Choroid plexus epithelial cell (primary cell): ENCODE measurements around the gene EXOSC9.
A peak's percentile ranks its signal among the peaks of the same experiment; 100 is the strongest.

Experiments used
- DNase-seq: peaks from one replicate; pipeline ENCODE4 v3.0.0-alpha.2; 2010; ENCODE audit warnings: low read depth
- H3K4me3 ChIP-seq: 2 replicates; pipeline ENCODE4 v1.5.1; 2011; ENCODE audit warnings: low read depth, mild to moderate bottlenecking, control low read depth, low read length, moderate library complexity
- TF ChIP-seq, protein P1 (sequence below): conservative IDR thresholded peaks from 2 replicates; pipeline ENCODE4 v1.5.1; 2011; ENCODE audit warnings: low read depth, mild to moderate bottlenecking, control low read depth, inconsistent platforms, low read length, moderate library complexity

The EXOSC9 gene

DNA sequence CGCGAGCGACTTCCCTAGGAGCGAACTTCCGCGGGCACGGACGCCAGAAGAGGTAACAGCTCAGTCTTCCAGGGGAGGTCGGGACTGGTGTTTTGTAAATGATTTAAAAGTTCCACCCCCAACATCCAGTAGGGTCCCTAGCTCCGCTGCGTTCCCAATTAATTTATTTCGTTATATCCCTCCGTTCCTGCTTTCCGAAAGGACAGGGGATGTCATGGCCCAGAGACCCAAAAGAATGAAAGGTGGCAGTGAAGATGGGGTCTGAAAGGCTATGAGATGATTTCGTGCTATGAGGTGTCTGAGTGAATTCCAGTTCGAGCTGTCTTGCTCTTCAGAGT is 35.8 kb upstream of the EXOSC9 start:
- DNase-seq: no peak
- TF ChIP-seq, protein P1, sequence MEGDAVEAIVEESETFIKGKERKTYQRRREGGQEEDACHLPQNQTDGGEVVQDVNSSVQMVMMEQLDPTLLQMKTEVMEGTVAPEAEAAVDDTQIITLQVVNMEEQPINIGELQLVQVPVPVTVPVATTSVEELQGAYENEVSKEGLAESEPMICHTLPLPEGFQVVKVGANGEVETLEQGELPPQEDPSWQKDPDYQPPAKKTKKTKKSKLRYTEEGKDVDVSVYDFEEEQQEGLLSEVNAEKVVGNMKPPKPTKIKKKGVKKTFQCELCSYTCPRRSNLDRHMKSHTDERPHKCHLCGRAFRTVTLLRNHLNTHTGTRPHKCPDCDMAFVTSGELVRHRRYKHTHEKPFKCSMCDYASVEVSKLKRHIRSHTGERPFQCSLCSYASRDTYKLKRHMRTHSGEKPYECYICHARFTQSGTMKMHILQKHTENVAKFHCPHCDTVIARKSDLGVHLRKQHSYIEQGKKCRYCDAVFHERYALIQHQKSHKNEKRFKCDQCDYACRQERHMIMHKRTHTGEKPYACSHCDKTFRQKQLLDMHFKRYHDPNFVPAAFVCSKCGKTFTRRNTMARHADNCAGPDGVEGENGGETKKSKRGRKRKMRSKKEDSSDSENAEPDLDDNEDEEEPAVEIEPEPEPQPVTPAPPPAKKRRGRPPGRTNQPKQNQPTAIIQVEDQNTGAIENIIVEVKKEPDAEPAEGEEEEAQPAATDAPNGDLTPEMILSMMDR: no peak
- peak overlapping the region; percentile 60 for H3K4me3 ChIP-seq

DNA sequence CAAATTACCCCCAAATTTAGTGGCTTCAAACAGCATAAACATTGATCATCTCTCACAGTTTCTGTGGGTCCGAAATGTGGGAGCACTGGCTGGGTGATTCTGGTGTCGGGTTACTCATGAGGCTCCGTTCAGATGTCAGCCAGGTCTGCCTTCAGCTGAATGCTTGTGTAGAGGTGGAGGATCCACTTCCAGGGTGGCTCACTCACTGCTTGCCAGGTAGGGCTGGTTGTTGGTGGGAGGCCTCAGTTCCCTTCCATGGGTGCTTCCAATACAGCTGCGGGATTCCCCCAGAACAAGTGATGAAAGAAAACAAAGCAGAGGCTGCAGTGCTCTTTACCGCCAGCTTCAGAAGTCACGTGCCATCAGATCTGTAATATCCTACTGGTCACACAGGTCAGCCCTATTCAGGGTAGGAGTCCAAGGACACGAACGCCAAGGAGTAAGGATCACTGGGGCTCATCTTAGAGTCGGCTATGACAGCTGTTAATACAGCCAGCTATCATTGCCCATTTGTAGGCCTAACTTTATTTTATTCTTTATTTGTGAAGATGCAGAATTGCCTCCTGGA is 35.1 kb upstream of the EXOSC9 start:
- DNase-seq: no peak
- TF ChIP-seq, protein P1: no peak
- H3K4me3 ChIP-seq: no peak overlapping the region

DNA sequence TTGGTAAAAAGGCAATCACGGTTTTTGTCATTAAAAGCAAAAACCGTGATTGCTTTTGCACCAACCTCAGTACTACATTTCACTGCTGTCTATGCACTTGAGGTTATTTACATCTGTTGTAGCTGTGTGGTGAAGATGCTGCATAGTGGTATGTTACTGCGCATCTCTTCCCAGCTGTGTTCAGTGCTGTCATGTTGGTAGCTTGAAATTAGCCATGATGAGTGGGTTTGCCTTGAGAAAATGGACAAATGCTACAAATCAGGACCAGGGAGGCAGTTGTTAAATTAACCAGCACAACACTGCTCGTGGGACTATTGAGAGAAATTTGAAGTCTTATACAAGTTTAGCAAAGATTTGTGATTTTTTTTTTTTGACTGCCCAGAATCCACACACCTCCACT is 34.0 kb upstream of the EXOSC9 start:
- TF ChIP-seq, protein P1: no peak
- H3K4me3 ChIP-seq: no peak overlapping the region
- DNase-seq: no peak

DNA sequence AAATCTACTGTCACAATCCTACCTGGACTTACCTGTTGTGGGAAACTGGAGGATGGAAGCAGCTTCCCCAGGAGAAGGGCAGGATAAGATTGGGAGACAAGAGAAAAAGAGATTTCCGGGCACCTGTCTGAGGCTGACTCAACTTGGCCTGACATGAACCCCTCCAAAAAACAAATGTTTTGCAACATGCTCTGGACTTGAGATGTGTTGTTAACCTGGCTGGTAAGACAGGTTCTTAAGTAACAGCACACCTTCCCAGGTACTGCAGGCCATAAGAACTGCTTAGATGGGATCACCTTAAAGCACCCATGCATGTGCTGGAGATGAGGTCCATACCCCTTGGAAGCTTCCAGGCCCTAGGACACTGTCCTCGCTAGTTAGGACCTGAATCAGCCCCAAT is 31.8 kb upstream of the EXOSC9 start:
- TF ChIP-seq, protein P1: no peak
- no peak for DNase-seq
- no peak overlapping the region for H3K4me3 ChIP-seq

DNA sequence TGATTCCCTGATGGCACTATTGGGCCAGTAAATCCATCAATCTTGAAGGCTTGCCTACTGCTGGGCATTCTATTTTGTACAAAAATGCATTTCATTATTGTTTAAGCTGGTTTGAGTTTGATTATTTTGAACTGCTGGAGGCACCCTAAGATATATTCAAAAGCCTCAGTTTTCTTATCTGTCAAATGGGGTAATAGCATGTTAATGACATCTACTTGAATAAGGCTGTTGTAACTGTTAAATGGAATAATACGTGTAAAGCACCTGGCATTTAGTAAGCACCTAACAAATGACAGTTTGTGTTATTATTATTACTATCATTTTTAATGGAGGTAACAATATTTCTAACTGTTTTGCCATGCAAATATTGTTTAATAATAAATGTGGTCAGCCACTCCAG is 29.3 kb upstream of the EXOSC9 start:
- TF ChIP-seq, protein P1: no peak
- DNase-seq: no peak
- no peak overlapping the region for H3K4me3 ChIP-seq

DNA sequence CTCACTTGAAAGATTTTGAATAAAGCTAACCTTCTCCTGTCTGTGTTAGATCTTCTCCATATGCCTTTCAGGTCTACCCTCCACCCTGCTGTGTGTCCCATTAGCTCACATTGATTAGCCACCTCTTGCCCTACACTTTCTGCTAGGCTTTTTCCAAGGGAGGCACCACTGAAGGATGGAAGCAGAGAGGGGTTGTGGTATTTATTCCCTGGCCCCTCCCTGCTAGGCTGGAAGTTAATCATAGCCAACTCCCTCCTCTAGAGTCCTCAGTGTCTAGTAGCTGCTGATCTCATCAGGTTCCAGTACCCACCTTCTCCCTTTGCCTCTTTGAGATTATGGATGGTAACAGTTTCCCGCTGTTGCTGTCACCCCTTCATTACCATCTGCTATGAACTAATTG is 27.2 kb upstream of the EXOSC9 start:
- no peak for DNase-seq
- H3K4me3 ChIP-seq: no peak overlapping the region
- TF ChIP-seq, protein P1: no peak

DNA sequence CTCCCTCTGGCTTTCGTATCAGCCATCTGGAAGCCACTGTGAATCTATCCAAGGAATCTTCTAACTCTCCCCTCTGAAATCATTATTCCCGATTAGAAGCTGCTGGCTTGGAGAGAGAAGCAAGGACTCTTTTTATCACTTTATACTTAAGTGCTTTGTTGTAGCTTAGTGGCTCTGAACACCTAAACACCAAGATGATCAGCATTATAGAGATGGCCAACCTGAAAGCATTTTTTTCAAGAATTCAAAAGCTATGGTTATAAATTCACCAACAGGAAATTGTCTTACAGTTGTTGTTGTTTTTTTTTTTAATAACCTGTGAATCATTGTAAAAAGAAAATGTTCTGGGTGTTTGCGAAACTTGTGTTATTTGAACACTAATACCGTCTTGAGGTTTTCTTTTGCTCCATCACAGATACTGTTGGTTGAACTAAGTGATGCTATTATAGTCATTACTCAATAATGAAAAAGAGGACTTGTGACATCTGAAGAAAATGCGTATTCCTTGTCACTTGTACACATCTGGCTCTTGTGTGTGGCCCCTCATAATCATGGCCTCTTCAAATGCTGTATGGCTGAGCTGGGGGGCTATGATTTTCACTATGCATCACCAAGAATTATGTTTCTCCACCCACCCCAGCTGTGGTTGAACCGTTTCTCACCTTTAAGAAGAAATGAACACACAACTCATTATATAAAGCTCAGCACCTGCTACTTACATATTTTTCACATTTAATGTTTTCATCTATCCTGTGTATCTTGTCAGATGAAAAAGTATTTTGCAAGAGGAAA is 24.3 kb upstream of the EXOSC9 start:
- DNase-seq: no peak
- no peak overlapping the region for H3K4me3 ChIP-seq
- TF ChIP-seq, protein P1: no peak
